HG03571 (cell line): ENCODE measurements around the gene GOLT1A.
A peak's percentile ranks its signal among the peaks of the same experiment; 100 is the strongest.

Source experiments
- ATAC-seq: cut with Tn5 transposase; IDR thresholded peaks from one replicate; pipeline ENCODE4 v1.9.1; 2021; ENCODE audit not compliant: unreplicated experiment

GOLT1A gene, protein sequence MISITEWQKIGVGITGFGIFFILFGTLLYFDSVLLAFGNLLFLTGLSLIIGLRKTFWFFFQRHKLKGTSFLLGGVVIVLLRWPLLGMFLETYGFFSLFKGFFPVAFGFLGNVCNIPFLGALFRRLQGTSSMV

GRCh38 chr1:204213668-204214662 lies at the start of gene GOLT1A:
Gene GOLT1A, minus strand, starts transcription at chr1:204213988. Its CDS starts 82 bp downstream, at chr1:204213906.
- ATAC-seq = peak; percentile 59

- no peak for ATAC-seq
Measured at GRCh38 chr1:204263254-204263910, 49.6 kb upstream of the GOLT1A start.

DNA sequence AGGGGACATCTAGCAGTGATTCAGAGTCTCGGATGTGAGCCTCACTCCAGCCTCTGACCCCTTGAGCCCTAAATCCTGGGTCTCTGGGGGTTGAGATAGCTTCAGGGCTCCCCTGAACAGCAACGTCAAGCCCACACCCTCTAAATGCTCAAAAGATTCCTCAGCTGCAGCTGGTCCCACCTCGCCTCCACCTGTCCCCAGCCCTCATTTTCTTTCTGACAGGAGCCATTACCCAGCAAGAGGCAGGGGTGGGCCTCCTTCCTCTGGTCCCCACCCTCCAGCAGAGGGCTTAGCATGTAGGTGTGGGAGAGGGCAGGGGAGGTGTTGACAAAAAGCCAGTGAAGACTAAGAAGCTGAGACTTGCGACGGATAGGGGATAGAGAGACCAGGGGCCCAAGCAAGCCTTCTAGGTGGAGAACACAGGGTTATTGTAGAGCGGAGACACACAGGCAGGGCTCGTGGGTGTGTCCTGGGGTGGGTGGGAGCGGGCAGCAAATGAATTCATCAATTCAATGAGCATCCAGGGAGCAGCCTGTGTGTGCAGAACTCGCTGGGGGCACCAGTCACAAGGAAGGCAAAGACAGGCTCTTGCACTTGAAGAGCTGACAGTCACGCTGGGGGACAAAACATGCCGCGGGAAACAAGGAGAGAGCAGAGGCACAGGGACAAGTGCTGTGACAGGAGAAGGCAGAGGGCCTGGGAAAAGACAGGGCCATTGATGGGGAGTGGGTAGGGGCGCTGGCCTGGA lies 48.9 kb upstream of the GOLT1A start:
- no peak for ATAC-seq

GRCh38 chr1:204261746-204262505 lies 48.1 kb upstream of the GOLT1A start:
- ATAC-seq = no peak

- no peak for ATAC-seq
Measured at GRCh38 chr1:204261266-204261665, 47.5 kb upstream of the GOLT1A start.

DNA sequence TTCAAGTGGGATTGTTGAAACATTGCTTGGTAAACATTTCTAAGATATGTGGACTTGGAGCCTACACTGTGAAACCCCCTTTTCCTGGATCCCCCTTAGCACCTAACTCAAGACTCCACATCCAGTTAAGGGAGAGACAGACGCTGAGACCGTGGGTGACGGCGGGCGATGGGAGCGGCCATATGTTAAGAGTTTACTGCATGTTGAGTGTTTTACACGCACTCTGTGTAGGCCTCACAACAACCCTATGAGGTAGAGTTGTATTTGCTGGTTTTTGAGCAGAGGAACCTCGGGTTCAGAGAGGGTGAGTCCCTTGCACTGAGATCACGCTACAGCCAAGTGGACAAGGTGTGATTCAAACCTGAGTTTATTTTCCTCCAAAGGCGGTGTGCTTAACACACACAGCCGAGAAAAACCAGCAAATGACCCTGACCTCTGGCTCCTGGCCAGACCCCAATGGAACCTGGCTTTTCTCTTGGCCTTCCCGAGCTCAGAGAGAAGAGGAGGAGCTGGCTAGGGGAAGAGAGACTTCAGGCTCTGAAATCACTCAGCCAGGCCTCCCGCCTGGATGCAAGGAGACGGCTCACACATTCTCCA lies 46.9 kb upstream of the GOLT1A start:
- ATAC-seq = no peak

DNA sequence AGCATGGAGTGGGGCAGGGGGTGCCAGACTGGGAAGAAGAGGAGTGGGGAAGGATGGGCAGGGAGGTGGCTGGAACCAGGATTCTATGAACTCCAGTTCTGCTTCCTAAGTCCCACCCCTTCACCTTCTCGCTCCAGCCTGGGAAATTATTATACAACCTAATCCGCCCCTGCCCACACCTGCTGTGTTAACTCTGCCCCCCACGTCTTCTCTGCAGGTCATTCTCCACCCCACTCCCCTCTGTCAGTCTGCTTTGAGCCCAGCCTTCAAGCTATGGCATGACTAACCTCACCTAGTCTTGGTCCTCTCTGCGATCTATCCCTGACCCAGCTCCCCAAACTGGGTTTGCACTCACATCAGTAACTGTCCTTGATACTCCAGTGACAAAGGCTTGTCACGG lies 46.0 kb upstream of the GOLT1A start:
- no peak for ATAC-seq

DNA sequence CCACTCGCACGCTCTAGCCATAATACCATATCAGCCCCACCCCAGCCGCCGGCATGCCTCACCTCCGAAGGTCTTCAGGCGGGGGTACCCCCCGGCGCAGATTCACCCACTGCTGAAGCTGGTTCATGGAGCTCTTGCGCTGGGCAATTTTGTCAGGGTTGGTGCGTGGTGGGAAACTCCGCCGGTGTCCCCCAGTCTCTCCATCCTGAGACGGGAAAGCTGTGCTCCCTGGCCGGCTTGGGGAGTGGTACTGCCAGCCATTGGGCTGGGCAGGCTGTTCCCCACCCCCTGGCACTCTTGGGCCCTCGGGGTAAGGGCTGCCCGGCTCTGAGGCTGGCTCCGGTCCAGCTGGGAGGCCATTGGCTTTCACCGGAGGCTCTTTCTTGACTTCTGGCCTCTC lies 45.4 kb upstream of the GOLT1A start:
- ATAC-seq = no peak

- no peak for ATAC-seq
Measured at GRCh38 chr1:204258213-204259115, 44.7 kb upstream of the GOLT1A start.

DNA sequence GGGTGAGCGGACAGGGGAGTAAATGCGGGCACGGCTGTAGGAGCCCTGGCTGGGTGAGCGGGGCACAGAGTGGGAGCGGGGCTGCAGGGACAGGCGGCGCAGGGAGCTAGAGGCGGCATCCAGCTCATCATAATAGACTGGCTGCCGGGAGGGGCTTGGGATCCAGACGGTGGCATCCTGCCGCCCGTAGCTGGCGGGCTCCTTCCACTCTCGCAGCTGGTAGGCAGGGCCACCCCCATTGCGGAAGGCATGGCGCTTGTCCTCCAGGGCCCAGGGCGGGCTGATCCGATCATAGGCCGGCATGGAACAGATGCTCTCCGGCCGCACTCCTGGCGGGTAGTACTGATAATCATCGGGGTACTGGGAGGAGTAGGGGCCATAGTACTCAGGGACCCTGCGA lies 43.7 kb upstream of the GOLT1A start:
- ATAC-seq = no peak

DNA sequence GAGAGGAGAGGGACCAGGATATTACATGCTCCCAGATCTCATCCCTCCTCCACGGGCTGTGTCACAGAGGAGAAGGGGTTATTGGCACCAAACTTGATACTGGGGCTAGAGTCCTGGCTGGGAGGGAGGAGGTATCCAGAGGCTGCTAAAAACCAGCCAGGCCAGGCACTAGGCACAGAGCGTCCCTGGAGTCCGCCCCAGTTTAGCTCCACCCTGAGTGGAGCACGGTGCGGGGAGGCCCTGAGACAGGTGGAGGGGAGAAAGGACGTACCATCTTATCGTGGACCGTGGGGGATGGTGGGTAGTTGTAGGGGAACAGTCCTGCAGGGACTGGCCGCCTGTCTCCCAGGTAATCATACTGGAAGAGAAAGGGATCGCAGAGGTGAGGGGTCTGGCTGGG lies 42.7 kb upstream of the GOLT1A start:
- ATAC-seq = no peak

GRCh38 chr1:204255966-204256365 lies 42.2 kb upstream of the GOLT1A start:
- ATAC-seq = no peak

DNA sequence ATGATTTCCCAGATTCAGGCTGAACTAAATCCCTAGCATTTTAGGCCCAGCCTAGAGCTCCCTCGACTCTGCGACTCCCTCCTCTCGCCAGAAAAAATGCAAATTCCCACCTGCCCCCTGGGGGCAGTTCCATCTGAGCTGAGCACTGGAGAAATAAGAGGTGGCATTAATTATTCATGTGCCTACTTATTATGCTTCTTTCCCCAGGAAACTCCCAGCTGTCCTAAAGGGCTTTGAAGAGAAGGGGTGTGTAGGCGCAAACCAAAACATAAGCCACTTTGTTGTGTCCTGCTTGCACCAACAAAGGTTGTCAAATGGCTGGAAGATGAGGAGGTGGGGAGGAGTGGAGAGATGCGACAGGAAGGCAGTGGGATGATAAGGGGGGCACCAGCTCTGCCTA lies 41.4 kb upstream of the GOLT1A start:
- ATAC-seq = no peak

DNA sequence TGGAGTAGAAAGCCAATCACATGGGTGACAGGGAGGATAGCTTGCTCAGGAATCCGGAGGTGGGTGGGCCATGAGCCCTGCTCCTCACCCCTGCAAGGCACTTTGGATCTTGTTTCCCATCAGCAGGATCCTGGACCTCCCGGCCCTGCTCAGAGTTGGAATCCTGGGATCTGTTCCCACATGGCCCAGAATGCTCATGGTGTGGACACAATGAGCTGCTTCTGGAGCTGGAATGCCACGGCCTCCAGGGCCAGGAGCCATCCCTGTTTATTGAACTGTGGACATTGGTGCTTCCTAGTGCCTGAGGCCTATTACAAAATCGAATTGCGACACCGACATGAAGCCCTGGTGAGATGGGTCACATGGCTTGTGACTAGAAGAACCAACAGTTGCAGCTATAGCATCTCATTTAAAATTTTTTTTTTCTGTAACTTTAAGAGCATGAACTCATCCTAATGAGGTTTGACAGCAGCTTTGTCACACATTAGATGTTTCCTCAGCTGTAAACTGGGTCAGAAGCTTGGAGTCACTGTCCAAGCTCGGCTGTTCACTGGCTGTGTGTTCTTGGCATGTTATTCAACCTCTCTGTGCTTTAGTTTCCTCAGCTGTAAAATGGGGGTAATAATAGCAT lies 40.4 kb upstream of the GOLT1A start:
- ATAC-seq = no peak

GRCh38 chr1:204251926-204252689 lies 38.3 kb upstream of the GOLT1A start:
- ATAC-seq = no peak

DNA sequence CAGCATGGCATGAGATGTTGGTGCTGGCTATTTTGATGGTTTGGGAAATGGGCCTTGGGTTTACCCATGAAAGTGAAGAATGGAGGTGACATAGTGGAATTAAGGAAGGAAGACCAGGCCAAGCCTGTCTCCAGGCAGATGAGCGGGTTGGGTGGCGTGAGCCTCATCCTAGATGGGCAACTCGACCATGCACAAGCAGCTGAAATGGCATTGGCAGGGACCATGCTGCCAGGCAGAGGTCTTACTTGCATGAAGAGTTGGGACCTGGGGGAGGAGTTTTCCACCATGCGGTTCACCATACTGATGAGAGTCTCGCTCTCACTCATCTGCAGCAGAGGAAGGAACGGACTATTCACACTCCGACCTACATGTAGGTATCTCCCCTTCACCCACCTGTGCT lies 37.5 kb upstream of the GOLT1A start:
- no peak for ATAC-seq

DNA sequence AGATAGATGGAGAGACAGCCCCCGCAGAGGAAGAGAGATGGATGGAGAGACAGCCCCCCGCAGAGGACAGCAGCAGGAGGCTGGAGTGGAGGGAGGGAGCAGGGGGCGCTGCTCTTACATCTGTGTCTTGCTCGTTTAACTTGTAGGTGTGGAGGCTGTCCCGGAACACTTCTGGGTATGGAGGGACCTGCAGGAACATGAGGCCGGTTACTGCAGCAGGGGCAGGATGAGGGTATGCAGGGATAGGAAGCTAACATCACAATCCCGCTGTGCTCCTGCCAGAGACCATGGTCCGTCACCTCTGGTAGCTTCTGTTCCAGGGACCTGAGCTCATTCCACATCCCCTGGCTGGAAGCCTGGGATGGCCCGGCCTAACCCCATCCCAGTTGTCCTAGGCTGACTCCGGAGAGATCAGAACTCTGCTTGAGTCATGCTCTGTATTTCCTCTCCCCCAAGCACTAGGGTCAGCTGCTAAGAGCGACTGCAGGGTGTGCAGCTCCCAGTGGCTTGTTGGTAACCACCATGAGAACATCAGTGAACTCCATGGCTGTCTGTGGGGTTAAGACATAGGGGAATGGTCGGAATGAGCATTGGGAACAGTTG lies 36.7 kb upstream of the GOLT1A start:
- no peak for ATAC-seq
